ENCODE results near the gene MS4A1.
"Not testable (repeated sequence)": the region's sequence is repeated elsewhere in the genome, so short reads cannot be mapped to it uniquely, and the experiment has no call there.

MS4A1 gene

DNA sequence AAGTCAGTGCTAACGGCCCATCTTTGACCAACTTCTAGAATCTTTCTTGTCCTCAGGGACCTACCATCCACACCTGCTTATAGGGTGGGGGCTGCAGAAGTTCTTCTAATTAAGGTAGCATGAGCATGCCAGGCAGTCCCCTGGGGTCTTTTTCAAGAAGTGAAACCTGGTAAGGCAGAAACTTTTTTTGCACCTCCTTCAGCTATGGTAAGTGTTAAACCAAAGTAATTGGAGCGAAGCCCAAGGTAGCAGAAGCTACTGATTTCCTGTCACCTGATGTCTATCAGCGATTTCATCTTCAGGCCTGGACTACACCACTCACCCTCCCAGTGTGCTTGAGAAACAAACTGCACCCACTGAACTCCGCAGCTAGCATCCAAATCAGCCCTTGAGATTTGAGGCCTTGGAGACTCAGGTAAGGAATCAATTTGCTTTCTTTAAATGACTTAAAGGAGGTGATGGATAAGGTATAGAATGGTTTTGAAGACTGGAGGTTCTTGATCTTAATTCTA is at the start of gene MS4A1:
Gene MS4A1 (plus strand): TSS at position 317 of the 512 bp plus-strand sequence. CDS start 6,528 bp downstream, outside the sequence.
- no peak for DNase-seq

DNA sequence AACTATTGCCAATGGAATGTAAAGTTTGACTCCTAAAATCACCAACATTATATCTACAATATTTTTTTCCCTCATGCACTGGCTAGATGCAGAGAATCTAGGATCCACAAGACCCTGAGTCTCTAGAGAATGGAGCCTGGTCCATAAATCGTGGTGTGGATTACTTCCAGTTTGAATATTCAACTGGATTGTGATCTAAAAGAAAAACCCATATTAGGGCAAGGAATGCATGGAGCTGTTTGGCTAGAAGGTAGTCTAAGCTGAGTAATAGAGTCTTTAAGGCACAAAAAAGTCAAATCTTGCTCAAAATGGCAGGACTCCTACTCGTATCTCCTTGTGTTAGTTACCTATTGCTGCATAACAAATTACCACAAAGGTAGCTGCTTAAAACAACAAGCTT is 35.6 kb upstream of the MS4A1 start:
- no peak for DNase-seq

DNA sequence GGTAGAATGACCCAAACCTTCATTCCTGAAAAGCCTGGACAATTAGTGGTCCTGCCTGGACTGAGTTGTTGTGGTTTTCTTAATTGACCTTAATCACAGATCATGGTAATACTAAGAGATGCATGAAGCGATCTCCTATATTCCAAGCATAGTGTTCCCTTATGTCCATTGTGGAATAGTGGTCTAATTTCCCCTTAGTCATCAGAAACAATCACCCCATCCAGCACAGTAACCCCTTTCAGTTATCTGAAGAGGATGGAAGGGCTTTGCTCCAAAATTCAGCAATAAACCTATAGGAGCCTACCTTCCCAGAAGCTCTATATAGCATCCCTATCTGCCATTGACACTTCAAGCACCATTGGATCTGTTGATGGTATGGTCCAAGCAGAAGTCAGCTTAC is 33.0 kb upstream of the MS4A1 start:
- DNase-seq, result no peak

DNA sequence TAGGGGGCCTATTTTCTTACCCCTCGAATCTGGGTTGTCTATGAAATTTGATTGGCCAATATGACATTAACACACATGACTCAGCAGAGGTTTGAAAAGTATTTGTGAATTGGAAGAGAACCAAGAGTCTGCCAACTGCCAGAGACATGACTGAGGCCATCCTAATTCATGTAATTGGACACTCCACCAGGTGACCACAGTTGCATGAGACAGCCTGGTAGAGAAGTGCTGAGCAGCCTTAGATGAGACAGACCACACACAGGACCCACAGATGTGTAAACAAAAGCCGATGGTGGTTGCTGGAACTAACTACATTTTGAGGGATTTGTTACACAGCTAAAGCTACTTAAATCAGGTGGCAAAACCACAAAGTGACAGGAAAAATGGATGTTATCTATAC is 27.1 kb upstream of the MS4A1 start:
- no peak for DNase-seq

DNA sequence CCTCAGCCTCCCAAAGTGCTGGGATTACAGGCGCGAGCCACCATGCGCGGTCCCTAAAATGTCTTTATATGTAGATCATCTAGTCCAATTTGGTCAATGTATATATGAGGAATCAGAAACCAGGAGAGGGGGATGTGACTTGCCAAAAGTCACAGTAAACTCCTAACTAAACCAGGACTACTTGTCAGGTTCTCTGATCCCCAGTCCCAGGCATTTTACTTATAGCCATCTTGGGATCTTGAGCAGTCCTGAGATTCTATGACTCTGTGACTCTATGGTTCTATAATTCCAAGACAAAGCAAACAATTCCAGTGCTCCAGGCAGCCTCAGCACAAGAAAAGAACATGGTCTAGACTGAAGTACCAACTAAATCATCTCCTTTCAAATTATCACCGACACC is 26.4 kb upstream of the MS4A1 start, which contains the start of gene MS4A5:
Gene MS4A5 (plus strand): TSS at position 301 of the 400 bp plus-strand sequence. CDS start 103 bp downstream, outside the sequence.
- no peak for DNase-seq

DNA sequence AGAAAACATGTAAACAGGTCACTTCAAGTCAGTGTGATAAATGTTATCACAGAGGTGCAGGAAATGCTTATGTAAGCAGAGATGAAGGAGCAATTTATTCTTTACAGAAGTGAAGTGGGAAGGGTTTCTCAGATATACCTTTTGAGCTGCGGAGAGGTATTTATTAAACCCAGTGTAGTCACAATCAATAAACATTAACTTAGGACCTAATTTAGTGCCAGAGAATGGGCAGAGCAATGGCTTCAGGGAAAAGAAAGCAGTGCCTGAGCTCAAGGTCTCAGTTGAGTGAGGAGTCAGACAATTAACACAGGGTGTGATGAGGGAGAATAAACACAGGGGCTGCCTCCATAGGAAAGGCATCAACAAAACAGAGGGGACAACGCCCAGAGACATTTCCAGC is 24.4 kb upstream of the MS4A1 start:
- DNase-seq, result no peak

DNA sequence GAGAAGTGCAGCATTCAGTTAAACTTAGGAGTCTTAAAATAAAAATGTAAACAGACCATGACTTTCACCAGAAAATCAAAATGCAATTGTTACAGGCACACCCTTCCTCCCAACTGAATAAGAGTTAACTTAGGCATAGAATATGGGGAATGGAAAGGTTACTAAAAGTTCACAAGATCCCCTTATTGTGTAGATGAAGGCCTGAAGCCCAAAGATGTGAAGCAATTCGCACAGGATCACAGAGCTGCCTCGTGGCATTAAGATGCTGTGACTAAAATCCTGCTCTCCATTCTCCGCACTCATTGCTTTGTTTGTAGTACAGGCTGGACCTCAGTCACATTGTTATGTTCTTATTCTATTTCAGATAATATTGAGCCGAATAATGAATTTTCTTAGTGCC is 22.2 kb upstream of the MS4A1 start:
- DNase-seq, result no peak

DNA sequence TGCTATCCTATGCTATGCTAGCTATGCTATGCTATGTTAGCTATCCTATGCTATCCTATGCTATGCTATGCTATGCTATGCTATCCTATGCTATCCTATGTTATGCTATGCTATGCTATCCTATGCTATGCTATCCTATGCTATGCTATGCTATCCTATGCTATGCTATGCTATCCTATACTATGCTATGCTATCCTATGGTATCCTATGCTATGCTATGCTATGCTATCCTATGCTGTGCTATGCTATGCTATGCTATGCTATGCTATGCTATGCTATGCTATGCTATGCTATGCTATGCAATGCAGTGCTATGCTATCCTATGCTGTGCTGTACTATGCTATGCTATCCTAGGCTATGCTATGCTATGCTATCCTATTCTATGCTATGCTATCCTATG is 8.6 kb upstream of the MS4A1 start:
- DNase-seq, result no peak

DNA sequence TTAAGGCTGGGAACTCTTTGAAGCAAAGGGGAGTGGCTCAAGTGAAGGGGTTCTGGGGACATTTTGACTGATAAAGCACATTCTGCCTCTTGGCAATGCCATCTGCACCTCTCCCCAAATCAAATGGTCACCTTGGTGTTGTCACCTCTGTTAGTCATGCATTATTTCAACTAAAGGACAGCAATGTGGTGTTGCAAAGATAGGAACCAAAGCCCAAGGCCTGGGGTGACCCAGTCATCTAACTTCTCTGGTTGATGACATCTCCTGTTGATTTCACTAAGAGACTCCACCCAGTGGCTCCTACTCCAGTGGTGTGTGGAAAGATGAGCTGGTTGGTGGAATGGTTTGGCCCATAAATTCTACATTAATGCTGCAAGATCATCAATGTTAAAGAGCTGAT is 7.8 kb upstream of the MS4A1 start:
- DNase-seq, result no peak

DNA sequence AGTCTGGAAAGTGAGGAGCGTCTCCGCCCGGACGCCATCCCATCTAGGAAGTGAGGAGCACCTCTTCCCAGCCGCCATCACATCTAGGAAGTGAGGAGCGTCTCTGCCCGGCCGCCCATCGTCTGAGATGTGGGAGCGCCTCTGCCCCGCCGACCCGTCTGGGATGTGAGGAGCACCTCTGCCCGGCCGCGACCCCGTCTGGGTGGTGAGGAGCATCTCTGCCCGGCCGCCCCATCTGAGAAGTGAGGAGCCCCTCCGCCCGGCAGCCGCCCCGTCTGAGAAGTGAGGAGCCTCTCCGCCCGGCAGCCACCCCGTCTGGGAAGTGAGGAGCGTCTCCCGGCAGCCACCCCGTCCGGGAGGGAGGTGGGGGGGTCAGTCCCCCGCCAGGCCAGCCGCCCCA is 4.5 kb upstream of the MS4A1 start:
- not testable (repeated sequence) for DNase-seq

DNA sequence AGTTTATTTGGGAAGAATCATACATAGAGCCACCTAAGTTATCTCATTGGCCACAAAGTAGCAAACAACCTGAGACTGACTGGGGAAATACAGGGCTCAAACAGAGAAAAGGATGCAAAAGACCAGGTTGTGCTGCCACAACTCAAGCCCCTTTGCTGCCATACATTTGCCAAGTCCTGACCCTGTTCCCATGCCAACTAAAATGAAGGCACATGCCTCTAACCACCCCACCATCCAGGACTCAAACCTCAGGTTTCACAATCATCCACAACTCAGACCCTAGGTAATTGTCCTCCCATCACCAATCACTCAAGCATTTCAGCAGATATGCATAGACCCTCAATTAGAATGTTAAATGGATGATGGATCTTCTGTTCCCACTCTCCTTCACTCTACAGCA is 1.4 kb upstream of the MS4A1 start:
- DNase-seq, result no peak

DNA sequence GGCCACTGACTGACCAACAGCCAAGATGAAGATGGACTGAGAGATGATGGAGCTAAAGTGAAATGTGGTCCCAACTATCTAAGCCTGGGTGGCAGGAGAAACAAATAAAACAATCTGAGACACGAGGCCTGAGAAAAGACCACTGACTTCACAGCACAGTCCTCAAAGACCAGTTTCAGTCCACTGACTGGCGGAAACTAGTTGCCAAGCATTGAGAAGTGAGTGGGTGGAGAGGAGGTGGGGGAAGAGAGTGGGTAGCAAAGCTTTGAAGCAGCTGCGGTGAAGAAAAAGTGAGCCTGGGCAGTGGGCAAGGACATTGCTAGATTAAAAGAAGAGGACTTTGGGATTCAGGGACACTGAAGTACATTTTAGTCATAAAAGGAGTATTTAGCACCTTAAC is 1.9 kb downstream of the MS4A1 start:
- no peak for DNase-seq

DNA sequence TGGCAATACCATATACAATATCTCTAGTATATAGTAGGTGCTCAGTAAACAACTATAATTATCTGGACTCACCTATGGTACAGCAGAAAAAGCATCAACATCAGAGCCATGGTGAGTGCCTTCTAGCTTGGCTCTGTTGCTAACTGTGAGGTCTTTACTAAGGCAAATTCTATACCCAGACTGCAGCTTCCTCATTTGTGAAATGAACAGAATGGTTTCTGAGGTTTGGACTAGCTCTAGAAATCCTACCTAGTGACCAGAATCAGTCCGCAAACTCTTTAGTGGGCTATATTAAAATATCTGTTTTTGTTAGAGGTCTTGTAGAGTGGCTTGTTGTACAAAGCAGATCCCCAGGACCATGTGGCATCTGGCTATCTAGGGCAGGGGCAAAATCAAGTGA is 3.7 kb downstream of the MS4A1 start:
- no peak for DNase-seq

DNA sequence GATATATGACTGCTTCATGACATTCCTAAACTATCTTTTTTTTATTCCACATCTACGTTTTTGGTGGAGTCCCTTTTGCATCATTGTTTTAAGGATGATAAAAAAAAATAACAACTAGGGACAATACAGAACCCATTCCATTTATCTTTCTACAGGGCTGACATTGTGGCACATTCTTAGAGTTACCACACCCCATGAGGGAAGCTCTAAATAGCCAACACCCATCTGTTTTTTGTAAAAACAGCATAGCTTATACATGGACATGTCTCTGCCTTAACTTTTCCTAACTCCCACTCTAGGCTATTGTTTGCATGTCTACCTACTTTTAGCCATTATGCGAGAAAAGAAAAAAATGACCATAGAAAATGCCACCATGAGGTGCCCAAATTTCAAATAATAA is 13.2 kb downstream of the MS4A1 start:
- no peak for DNase-seq

DNA sequence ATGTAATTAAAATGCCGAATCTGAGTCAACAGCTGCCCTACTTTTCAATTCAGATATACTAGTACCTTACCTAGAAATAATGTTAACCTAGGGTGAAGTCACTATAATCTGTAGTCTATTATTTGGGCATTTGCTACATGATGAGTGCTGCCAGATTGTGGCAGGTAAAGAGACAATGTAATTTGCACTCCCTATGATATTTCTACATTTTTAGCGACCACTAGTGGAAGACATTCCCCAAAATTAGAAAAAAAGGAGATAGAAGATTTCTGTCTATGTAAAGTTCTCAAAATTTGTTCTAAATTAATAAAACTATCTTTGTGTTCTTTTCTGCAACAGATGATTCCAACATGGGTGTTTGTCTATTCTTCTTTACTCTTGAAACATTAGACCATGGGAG is 14.1 kb downstream of the MS4A1 start:
- DNase-seq, result no peak

DNA sequence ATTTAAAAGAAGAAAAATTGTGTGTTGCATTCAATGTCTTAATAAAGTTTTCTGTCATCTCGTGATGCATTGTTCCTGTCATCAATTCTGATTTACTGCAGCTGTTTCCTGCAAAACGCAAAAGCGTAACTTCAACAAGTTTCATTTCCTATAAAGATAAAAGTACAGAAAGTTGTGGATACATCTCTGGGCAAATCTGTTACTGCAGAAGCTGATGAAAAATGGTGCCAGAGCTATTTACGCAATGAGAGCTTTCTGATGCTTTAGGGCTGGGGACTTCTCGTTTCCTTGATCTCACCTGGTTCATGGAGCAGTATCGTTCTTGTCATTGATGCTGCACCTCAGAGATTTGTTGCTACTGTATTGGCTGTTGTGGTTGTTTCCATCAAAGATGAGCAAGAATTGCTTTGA is 21.4 kb downstream of the MS4A1 start:
- no peak for DNase-seq

DNA sequence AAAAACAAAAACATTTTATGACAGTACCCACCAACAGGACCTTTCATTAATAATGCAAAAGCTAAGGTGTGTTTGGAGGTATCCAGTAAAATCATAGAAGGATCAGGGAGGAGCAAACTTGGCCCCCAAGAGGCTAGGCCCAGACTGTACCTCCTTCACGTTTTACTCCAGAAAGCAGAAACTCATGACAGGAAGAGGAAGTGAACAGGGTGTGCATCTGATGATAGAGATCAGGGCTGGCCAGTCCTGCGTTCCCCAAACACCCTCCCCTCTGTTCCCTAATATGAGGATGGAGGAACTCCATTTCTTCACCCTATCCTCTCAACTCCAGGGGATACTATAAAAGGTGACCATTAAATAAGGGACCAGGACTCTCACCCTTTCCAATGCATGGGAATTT is 26.7 kb downstream of the MS4A1 start:
- DNase-seq, result no peak

DNA sequence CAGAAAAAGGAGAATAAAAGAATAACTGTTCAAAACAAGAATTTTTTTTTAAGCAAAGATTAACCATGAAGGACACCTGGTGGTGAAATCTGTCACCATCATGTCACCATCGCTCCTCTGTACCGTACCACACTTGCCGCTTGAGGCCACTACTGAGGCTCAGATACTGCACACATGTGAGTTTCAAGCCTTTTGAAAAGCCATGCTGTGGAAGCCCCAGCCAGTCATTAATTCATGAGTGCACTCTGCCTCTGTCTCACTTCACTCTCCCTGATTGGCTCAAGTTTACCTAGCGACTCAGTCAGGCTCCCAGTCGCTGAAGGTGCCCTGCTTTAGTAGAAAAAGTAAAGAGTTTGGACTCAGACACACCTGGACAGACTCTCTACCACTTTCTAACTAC is 30.3 kb downstream of the MS4A1 start:
- DNase-seq, result no peak

DNA sequence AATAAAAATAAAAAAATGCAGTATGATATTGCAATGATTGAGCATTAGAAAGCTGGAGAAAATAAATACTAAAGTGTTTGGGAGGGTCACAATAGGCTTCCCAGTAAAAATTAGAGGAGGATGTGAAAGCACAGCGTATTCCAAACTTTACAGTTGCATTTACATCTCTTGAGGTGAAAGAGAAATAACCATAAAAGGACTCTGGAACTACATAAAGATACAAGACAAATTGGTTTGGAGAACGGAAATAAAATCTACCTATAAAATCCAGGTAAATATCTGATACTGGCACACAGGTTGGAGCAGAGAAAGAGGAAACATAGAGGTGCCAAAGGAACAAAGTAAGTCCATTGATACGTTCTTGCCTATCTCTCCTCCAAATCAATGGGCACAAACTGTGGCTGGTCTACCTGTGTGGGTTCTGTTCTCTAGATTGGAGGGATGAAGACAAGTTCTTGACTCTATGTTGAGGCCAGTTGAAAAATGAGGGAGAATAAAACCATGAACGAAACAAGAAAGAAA is 36.9 kb downstream of the MS4A1 start, which contains the start of gene MS4A12:
Gene MS4A12 (plus strand): TSS at position 291 of the 522 bp plus-strand sequence. CDS start 4,541 bp downstream, outside the sequence.
- DNase-seq, result no peak

DNA sequence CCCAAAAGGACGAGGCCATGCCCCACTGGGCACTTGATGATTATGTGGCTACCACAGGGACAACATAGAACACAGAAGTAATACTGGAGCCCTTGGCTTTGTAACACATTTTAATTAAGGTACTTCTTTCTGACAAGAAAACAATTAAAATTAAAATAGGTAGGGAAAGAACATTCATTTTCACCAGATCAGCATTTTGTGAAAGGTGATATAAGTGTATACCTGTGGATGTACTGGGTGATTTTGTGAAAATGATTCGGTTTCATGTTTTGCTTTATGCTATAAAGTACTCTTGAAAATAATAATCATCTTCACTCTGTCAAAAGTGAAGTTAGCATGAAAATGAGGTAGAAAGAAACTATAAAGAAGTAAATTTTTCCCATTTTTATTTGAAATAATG is 37.8 kb downstream of the MS4A1 start:
- DNase-seq, result no peak

DNA sequence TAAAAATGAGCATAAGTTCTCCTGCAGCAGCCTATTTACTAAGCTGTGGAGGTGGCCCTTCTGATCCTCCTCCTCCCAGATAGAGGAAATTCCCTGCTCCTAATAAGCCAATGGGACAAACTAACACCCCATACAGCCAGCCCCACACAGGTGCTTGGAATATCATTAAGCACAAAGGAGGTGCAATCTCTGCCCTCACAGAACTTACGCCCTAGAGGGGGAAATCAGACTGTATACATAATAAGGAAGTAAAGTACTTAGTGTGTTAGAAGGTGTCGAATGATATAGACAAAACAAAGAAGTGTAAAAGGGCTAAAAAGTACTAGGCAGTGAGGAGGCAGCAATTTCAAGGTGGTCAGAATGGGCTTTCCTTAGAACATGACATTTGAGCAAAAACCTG is 42.8 kb downstream of the MS4A1 start:
- no peak for DNase-seq

DNA sequence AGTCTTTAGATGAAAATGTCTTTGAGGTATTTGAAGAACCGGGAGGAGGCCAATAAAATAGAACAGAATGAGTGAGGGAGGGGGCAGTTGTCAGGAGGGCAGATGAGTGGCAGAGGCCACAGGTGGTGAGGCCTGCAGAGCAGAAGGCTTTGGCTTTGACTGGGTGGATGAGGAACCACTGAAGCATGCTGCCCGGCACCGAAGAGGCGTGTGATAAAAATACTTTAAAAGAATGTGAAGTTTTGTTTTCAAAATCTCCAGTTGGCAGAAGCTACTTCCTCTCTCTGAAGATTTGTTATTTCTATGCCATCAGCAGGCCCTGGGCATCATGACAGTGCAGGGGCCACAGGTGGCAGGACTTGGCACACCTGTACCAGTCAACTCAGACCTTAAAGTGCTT is 43.2 kb downstream of the MS4A1 start:
- DNase-seq, result no peak

DNA sequence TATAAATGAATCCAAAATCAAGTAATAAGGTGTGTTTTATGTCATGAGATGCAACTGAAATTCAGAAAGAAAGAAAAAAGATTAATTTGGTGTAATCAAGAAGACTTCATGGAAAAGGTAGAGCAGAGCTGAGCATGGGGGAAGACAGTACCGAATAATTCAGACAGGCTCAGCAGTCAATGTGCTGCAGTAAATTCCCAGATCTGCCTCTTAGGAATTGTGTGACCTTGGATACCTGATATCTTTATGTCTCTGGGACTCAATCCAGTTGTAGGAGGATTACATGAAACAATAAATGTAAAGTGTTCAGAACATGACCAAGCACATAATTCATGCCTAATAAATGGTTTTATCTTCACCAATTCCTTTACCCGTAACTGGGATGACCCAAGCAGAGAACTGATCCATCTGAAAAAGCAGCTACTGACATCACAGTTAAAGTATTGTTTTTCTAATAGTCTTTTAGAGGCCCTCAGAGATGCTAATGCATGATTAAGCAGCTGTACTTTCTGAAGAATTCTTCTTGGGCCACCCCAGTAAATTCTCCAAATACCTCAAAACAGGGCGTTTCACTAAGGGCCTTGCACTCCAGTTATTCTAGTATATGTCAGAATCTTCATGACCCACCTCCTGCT is 44.7 kb downstream of the MS4A1 start:
- no peak for DNase-seq

DNA sequence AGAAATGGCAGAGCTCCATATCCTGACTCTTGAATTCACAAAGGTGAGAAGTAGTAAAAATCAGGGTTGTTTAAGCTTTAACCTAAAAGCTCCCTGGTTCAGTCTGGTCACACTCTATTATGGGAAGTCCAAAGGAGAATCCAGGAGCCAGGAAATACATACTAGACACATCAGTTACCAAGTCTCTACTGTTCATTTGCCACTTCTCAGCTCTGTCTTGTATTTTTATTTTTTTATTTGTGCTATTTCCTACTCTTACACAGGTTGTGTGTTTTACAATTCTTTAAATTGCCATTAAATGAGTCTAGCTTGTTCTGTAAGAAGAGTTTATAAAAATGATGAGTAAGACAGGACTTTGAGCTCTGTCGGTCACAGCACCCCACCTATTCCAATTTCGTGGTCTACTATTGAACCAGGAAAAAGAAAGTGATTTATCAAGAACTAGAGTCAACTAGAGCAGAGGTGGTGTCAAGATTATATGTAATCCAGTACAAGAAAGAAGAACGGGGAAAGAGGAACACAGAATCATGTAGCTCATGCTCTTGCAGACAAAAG is 46.7 kb downstream of the MS4A1 start:
- no peak for DNase-seq

Measured in activated effector memory CD4-positive, alpha-beta T cell treated with anti-CD3 and anti-CD28 coated beads, Interleukin-2, amount 50 U/mL, for 16 hours (primary cell).